ENCODE data around the gene OTOG. TPM values are rescaled to one million over a fixed set of nuclear protein-coding genes. Genes with fewer than 3 reads are reported as not detected.

Gene OTOG
- total RNA-seq, 6 experiments from 2014 or later: not detected

GRCh38 chr11:17694494-17695110 lies 147.5 kb downstream of the OTOG start:
- DNase-seq: no peak
- Mint-ChIP-seq H3K27ac (no peak overlapping the region), H3K4me1 (ENCODE audit: low read depth) (no peaks in the 10 kb centered on the region), H3K9me3 (no peaks in the 10 kb centered on the region), H3K27me3 (ENCODE audit: insufficient read depth) (peaks cover 46% of the 10 kb centered on the region), H3K36me3 (ENCODE audit: low read depth) (no peaks in the 10 kb centered on the region), H3K4me3 (no peak overlapping the region)
- TF ChIP-seq CTCF (IDR thresholded peaks at IDR 0.05): no peak

DNA sequence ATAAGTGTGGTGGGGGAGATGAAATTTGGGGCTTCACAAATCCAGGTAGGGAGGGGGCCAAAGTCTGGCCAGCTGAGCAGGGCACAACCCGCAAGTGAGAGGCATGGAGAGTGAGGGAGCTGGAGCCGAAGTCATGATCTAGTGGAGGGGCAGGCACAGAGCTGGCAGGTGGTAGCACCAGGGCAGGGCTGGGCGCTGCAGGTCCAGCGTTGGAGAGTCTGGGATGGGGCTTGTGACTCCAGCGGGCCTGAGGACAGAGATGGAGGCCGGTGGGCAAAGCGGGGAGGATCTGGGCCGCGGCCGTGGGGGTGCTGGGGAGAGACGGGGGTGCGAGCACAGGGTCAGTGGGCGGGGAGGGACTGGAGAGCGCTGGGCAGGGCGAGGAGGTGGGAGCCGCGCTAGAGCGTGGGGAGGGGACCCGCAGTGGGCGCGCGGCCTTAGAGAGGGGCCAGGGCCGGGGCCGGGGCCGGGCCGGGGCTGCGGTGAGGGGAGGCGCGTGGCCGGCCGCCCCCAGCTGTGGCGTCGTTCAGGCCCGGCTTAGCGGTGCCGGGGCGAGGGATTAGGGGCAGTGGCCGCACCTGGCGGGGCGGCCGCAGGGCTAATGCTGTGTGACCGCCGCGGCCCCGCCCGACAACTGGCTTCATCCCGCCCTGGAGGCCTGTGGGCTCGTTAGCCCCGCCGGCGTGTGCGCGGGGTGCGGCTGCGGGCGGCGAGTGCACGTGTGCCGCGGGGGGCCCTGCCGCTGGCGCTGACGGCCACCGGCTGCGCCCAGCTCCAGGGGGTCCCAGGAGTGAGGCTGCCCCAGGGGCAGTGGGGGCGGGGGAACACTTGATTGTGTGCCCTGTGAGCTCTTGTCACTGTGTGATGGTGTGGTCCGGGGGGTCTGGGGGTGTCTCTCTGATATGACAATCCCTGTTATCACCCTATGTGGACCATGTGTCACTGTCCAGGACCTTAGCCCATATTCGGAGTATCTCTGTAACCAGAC lies 148.7 kb downstream of the OTOG start:
- DNase-seq: no peak
- Mint-ChIP-seq H3K27ac (no peak overlapping the region), H3K36me3 (ENCODE audit: low read depth) (no peaks in the 10 kb centered on the region), H3K4me3 (no peak overlapping the region), H3K4me1 (ENCODE audit: low read depth) (no peaks in the 10 kb centered on the region), H3K9me3 (no peaks in the 10 kb centered on the region), H3K27me3 (ENCODE audit: insufficient read depth) (peaks cover 46% of the 10 kb centered on the region)
- no peak for TF ChIP-seq CTCF (IDR thresholded peaks at IDR 0.05)

GRCh38 chr11:17696741-17697140 lies 149.7 kb downstream of the OTOG start:
- H3K4me1 Mint-ChIP-seq (ENCODE audit: low read depth): no peaks in the 10 kb centered on the region

More at GRCh38 chr11:17696741-17697140, 149.7 kb downstream of the OTOG start:
- Mint-ChIP-seq H3K27ac (no peak overlapping the region), H3K9me3 (no peaks in the 10 kb centered on the region), H3K27me3 (ENCODE audit: insufficient read depth) (peaks cover 41% of the 10 kb centered on the region), H3K36me3 (ENCODE audit: low read depth) (no peaks in the 10 kb centered on the region), H3K4me3 (no peak overlapping the region)
- TF ChIP-seq CTCF (IDR thresholded peaks at IDR 0.05): no peak
- DNase-seq: no peak

Other genes with a start within 250 kb of the OTOG start
- gene NCR3LG1, start 195.5 kb upstream of the OTOG start, total RNA-seq (2021; fragmentation: NEBNext Ultra II Directional; extraction: Animal tissue kit (Norgen Biotek cat#: 25700)): 1 to 10 TPM; 2.2 to 3.4 (median 2.5) TPM
- gene KCNJ11, start 158.6 kb upstream of the OTOG start, total RNA-seq (2021; fragmentation: NEBNext Ultra II Directional; extraction: Animal tissue kit (Norgen Biotek cat#: 25700)): not detected
- not detected for gene ABCC8, start 70.4 kb upstream of the OTOG start, total RNA-seq (2021; fragmentation: NEBNext Ultra II Directional; extraction: Animal tissue kit (Norgen Biotek cat#: 25700))
- not detected for gene USH1C, start 2.8 kb upstream of the OTOG start, total RNA-seq (2021; fragmentation: NEBNext Ultra II Directional; extraction: Animal tissue kit (Norgen Biotek cat#: 25700))
- not detected for gene MYOD1, start 172.3 kb downstream of the OTOG start, total RNA-seq (2021; fragmentation: NEBNext Ultra II Directional; extraction: Animal tissue kit (Norgen Biotek cat#: 25700))
- gene KCNC1, start 187.5 kb downstream of the OTOG start, total RNA-seq (2021; fragmentation: NEBNext Ultra II Directional; extraction: Animal tissue kit (Norgen Biotek cat#: 25700)): not detected

Measured in HFFc6 (cell line).